OCI-LY1 (cell line): ENCODE measurements around the gene OR2F1.

Source experiments
- H2AFZ ChIP-seq: fragments of 200-600 bp; sonication (generic), shearing (Covaris generic); 2 replicates; pipeline ENCODE4 v1.6.0; 2014; ENCODE audit warnings: antibody characterized with exemption, mild to moderate bottlenecking, low read length
- H3F3A ChIP-seq: fragments of 200-600 bp; sonication (generic), shearing (Covaris generic); 2 replicates; pipeline ENCODE4 v1.6.0; 2014; ENCODE audit warnings: mild to moderate bottlenecking, antibody characterized with exemption, low read length, moderate library complexity; ENCODE audit not compliant: insufficient read depth
- H3K27ac ChIP-seq: fragments of 200-600 bp; sonication (generic); 2 replicates; pipeline ENCODE4 v1.5.1; 2014; ENCODE audit warnings: low read length, mixed run types, mild to moderate bottlenecking, low read depth; ENCODE audit not compliant: poor library complexity, severe bottlenecking
- H3K27me3 ChIP-seq: fragments of 200-600 bp; sonication (generic); 2 replicates; pipeline ENCODE4 v1.6.0; 2014; ENCODE audit warnings: antibody characterized with exemption, mild to moderate bottlenecking, low read length, moderate library complexity; ENCODE audit not compliant: insufficient read depth
- H3K36me3 ChIP-seq: fragments of 200-600 bp; sonication (generic); 2 replicates; pipeline ENCODE4 v1.6.1; 2014; ENCODE audit warnings: mild to moderate bottlenecking, antibody characterized with exemption, low read length, moderate library complexity, mixed read lengths; ENCODE audit not compliant: insufficient read depth
- H3K4me1 ChIP-seq: fragments of 200-600 bp; sonication (generic); 2 replicates; pipeline ENCODE4 v1.5.1; 2014; ENCODE audit warnings: mild to moderate bottlenecking, low read length, moderate library complexity; ENCODE audit not compliant: insufficient read depth, severe bottlenecking
- H3K4me2 ChIP-seq: fragments of 200-600 bp; sonication (generic), shearing (Covaris generic); 2 replicates; pipeline ENCODE4 v1.6.1; 2014; ENCODE audit warnings: low read length
- H3K4me3 ChIP-seq: fragments of 200-600 bp; sonication (generic); 2 replicates; pipeline ENCODE4 v1.5.1; 2014; ENCODE audit warnings: low read length, low read depth, mild to moderate bottlenecking, mixed read lengths; ENCODE audit not compliant: poor library complexity, severe bottlenecking
- H3K79me2 ChIP-seq: fragments of 200-600 bp; shearing (Covaris generic); 2 replicates; pipeline ENCODE4 v1.6.1; 2016; ENCODE audit warnings: mixed run types, low read length, mixed read lengths; ENCODE audit not compliant: insufficient read depth
- H3K9ac ChIP-seq: fragments of 200-600 bp; sonication (generic), shearing (Covaris generic); 2 replicates; pipeline ENCODE4 v1.6.1; 2014; ENCODE audit warnings: mild to moderate bottlenecking, low read length, mixed read lengths
- H3K9me2 ChIP-seq: fragments of 200-600 bp; sonication (generic), shearing (Covaris generic); 2 replicates; pipeline ENCODE4 v1.6.1; 2014; ENCODE audit warnings: low read depth, mild to moderate bottlenecking, low read length, mixed read lengths
- H3K9me3 ChIP-seq: fragments of 200-600 bp; shearing (Covaris generic); 2 replicates; pipeline ENCODE4 v1.6.1; 2014; ENCODE audit warnings: low read length, mixed read lengths
- H4K20me1 ChIP-seq: fragments of 200-600 bp; sonication (generic), shearing (Covaris generic); 2 replicates; pipeline ENCODE4 v1.6.0; 2016; ENCODE audit warnings: mild to moderate bottlenecking, low read length; ENCODE audit not compliant: insufficient read depth
- CTCF ChIP-seq: fragments of 200-600 bp; sonication (generic), shearing (Covaris generic); IDR thresholded peaks from 2 replicates; pipeline ENCODE4 v1.5.1; 2017; ENCODE audit warnings: mild to moderate bottlenecking, antibody characterized with exemption, low read length, moderate library complexity, mixed read lengths
- EZH2 ChIP-seq: fragments of 200-600 bp; sonication (generic), shearing (Covaris generic); IDR thresholded peaks from 2 replicates; pipeline ENCODE4 v1.8.0; 2017; ENCODE audit warnings: borderline replicate concordance, mixed run types, mild to moderate bottlenecking, antibody characterized with exemption, low read length, moderate library complexity, mixed read lengths

Gene OR2F1, protein sequence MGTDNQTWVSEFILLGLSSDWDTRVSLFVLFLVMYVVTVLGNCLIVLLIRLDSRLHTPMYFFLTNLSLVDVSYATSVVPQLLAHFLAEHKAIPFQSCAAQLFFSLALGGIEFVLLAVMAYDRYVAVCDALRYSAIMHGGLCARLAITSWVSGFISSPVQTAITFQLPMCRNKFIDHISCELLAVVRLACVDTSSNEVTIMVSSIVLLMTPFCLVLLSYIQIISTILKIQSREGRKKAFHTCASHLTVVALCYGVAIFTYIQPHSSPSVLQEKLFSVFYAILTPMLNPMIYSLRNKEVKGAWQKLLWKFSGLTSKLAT

DNA sequence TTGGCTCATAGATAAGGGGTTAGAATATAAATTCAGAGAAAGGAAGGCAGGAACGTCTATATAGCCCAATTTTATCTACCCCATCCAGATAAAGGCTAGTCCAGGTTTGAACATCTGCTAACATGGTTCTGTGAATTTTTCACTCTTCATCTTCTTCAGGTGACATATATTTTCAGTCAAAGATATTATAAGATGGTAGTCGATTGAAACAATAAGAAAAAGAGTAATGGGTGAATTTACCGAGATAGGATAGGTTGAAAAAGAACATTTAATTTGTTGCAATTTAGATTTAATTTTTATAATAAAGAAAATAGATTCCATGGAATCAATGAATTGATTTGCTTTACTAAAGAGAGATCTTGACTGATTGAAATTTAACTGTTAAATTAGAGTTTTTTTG lies at the start of gene OR2F1:
Gene OR2F1 (plus strand): TSS at position 301 of the 400 bp plus-strand sequence. CDS start 5,127 bp downstream, outside the sequence.
- Histone ChIP-seq H3K4me3 (no peak within 1 kb of the TSS), H2AFZ (no peak within 1 kb of the TSS), H3K9me2 (no peaks in the 10 kb centered on the region), H3K9ac (no peak within 1 kb of the TSS), H3K27me3 (no peaks in the 10 kb centered on the region), H3K27ac (no peak within 1 kb of the TSS), H3K79me2 (no peaks in the 10 kb centered on the region), H3K4me2 (no peak within 1 kb of the TSS), H3K4me1 (no peaks in the 10 kb centered on the region), H3K36me3 (no peaks in the 10 kb centered on the region), H3F3A (no peaks in the 10 kb centered on the region), H3K9me3 (no peaks in the 10 kb centered on the region), H4K20me1 (no peaks in the 10 kb centered on the region)
- TF ChIP-seq EZH2 = no peak
- TF ChIP-seq CTCF = no peak

DNA sequence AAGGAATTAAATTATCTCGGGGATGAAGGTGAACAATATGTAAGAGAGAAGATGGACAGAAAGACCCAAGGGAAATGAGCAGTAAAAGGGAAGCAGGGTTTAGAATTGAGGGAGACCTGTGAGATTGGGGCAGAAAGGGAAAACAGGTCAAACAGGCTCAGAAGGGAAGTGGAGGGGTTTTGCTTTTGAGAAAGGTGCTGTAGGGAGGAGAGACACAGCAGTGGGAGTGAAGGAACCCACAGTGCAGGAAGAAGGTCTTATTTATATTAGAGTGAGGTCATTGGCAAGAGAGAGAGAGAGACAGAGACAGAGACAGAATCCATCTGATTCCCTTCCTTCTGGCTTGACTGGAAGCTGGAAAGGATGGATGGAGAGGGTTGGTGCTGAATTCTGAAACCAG lies 49.1 kb upstream of the OR2F1 start:
- no peak overlapping the region for H3K4me2 ChIP-seq
- H3K9me2 ChIP-seq = no peaks in the 10 kb centered on the region
- no peak overlapping the region for H3K27ac ChIP-seq
- no peaks in the 10 kb centered on the region for H3K9me3 ChIP-seq
- no peaks in the 10 kb centered on the region for H4K20me1 ChIP-seq
- H3K4me1 ChIP-seq = peaks cover 7% of the 10 kb centered on the region
- no peaks in the 10 kb centered on the region for H3F3A ChIP-seq
- H3K9ac ChIP-seq = no peak overlapping the region
- no peaks in the 10 kb centered on the region for H3K27me3 ChIP-seq
- no peaks in the 10 kb centered on the region for H3K79me2 ChIP-seq
- no peak overlapping the region for H2AFZ ChIP-seq
- TF ChIP-seq CTCF (no peak), EZH2 (no peak)
- no peaks in the 10 kb centered on the region for H3K36me3 ChIP-seq
- no peak overlapping the region for H3K4me3 ChIP-seq

- no peak overlapping the region for H3K4me2 ChIP-seq
- no peak overlapping the region for H3K27ac ChIP-seq
- TF ChIP-seq EZH2 = no peak
- no peak for TF ChIP-seq CTCF
- H2AFZ ChIP-seq = no peak overlapping the region
- no peaks in the 10 kb centered on the region for H3K9me3 ChIP-seq
- no peaks in the 10 kb centered on the region for H3K9me2 ChIP-seq
- H3F3A ChIP-seq = no peaks in the 10 kb centered on the region
- no peaks in the 10 kb centered on the region for H3K27me3 ChIP-seq
- peaks cover 4% of the 10 kb centered on the region for H3K4me1 ChIP-seq
- H3K9ac ChIP-seq = no peak overlapping the region
- H4K20me1 ChIP-seq = no peaks in the 10 kb centered on the region
- no peaks in the 10 kb centered on the region for H3K79me2 ChIP-seq
- no peaks in the 10 kb centered on the region for H3K36me3 ChIP-seq
- H3K4me3 ChIP-seq = no peak overlapping the region
These were observed 48.5 kb upstream of the OR2F1 start for GRCh38 chr7:143906151-143906550.
